Thoracic aorta (tissue), 2 donors: ENCODE measurements around the gene NTRK2. TPM values are rescaled to one million over a fixed set of nuclear protein-coding genes. Genes with fewer than 3 reads are reported as not detected.

Experiments
- ATAC-seq: fragments of 150-250 bp; one replicate; pipeline ENCODE4 v1.8.0; 2017; ENCODE audit warnings: low read depth; ENCODE audit not compliant: insufficient number of reproducible peaks, low FRiP score
- DNase-seq: peaks from one replicate; pipeline ENCODE4 v3.0.0-alpha.2; 2020; ENCODE audit warnings: low spot score
- H3K27ac ChIP-seq, 2 donors: fragments of 200-600 bp; sonication (generic); 1 replicate in 1 of 2; 2 replicates in 1 of 2; pipeline ENCODE4 v1.5.1; 2016; ENCODE audit warnings: mild to moderate bottlenecking in 2 of 2, moderate library complexity in 2 of 2
- H3K27me3 ChIP-seq: fragments of 200-600 bp; sonication (generic); replicated peaks from 2 replicates; pipeline ENCODE4 v1.6.0; 2016; ENCODE audit warnings: mild to moderate bottlenecking; ENCODE audit not compliant: insufficient read depth
- H3K36me3 ChIP-seq: fragments of 200-600 bp; sonication (generic); one replicate; pipeline ENCODE4 v1.5.1; 2016
- H3K4me1 ChIP-seq, 2 donors: fragments of 200-600 bp; sonication (generic); 1 replicate in 1 of 2; 2 replicates in 1 of 2; pipeline versions ENCODE4 v1.5.1 to v1.6.0; 2016; ENCODE audit warnings: low read depth in 2 of 2, mild to moderate bottlenecking in 1 of 2; ENCODE audit not compliant: control insufficient read depth in 1 of 2
- H3K4me3 ChIP-seq: fragments of 200-600 bp; sonication (generic); 2 replicates; pipeline ENCODE4 v1.5.1; 2016; ENCODE audit warnings: mild to moderate bottlenecking
- H3K9me3 ChIP-seq: fragments of 200-600 bp; sonication (generic); 2 replicates; pipeline ENCODE4 v1.5.1; 2016
- CTCF ChIP-seq: fragments of 200-600 bp; sonication (generic); IDR thresholded peaks from one replicate; pipeline ENCODE4 v1.5.1; 2019; ENCODE audit warnings: antibody characterized with exemption
- total RNA-seq, 2 donors: library from RNA; depleted of rRNA; stranded (reverse); fragments of >200 nt; gene quantifications; one replicate each; pipeline versions ENCODE4 v1.1.0 to v1.2.3, GENCODE V29; 2016

The NTRK2 gene
- total RNA-seq, 2 donors from 2014 or later, result 12.6 to 27.9 TPM

GRCh38 chr9:84703793-84704192 is 34.3 kb downstream of the NTRK2 start:
- Histone ChIP-seq H3K27ac (no peak overlapping the region), H3K27me3 (no peaks in the 10 kb centered on the region), H3K4me3 (no peak overlapping the region), H3K4me1 (no peaks in the 10 kb centered on the region), H3K9me3 (no peaks in the 10 kb centered on the region), H3K36me3 (no peaks in the 10 kb centered on the region)
- ATAC-seq (no peak), DNase-seq (no peak)
- no peak for TF ChIP-seq CTCF

- DNase-seq, result no peak
- no peaks in the 10 kb centered on the region for H3K9me3 ChIP-seq
- no peaks in the 10 kb centered on the region for H3K36me3 ChIP-seq
- no peaks in the 10 kb centered on the region for H3K27me3 ChIP-seq
- H3K4me1 ChIP-seq, result no peaks in the 10 kb centered on the region
- H3K27ac ChIP-seq, result no peak overlapping the region
- ATAC-seq, result no peak
- no peak overlapping the region for H3K4me3 ChIP-seq
- no peak for TF ChIP-seq CTCF
These were observed 35.6 kb downstream of the NTRK2 start for GRCh38 chr9:84705128-84705527.

GRCh38 chr9:84708400-84708799 is 38.9 kb downstream of the NTRK2 start:
- ATAC-seq (no peak), DNase-seq (no peak)
- Histone ChIP-seq H3K9me3 (no peaks in the 10 kb centered on the region), H3K27me3 (no peaks in the 10 kb centered on the region), H3K4me1 (no peaks in the 10 kb centered on the region), H3K27ac (no peak overlapping the region), H3K36me3 (no peaks in the 10 kb centered on the region), H3K4me3 (no peak overlapping the region)
- no peak for TF ChIP-seq CTCF

- ATAC-seq, result no peak
These were observed 39.5 kb downstream of the NTRK2 start for GRCh38 chr9:84709056-84709455.

GRCh38 chr9:84710701-84711397 is 41.3 kb downstream of the NTRK2 start:
- no peaks in the 10 kb centered on the region for H3K4me1 ChIP-seq
- H3K27ac ChIP-seq, result no peak overlapping the region
- no peak overlapping the region for H3K4me3 ChIP-seq
- ATAC-seq, result no peak
- no peak for TF ChIP-seq CTCF
- H3K27me3 ChIP-seq, result no peaks in the 10 kb centered on the region
- H3K9me3 ChIP-seq, result no peaks in the 10 kb centered on the region
- H3K36me3 ChIP-seq, result no peaks in the 10 kb centered on the region
- no peak for DNase-seq

More at GRCh38 chr9:84709056-84709455, 39.5 kb downstream of the NTRK2 start:
- no peaks in the 10 kb centered on the region for H3K36me3 ChIP-seq
- H3K27ac ChIP-seq, result no peak overlapping the region
- no peaks in the 10 kb centered on the region for H3K4me1 ChIP-seq
- no peak for DNase-seq
- no peak overlapping the region for H3K4me3 ChIP-seq
- TF ChIP-seq CTCF, result no peak
- no peaks in the 10 kb centered on the region for H3K27me3 ChIP-seq
- no peaks in the 10 kb centered on the region for H3K9me3 ChIP-seq
